CD4-positive, alpha-beta T cell (primary cell): ENCODE data around the gene EEF1E1. TPM values are rescaled to one million over a fixed set of nuclear protein-coding genes. Genes with fewer than 3 reads are reported as not detected.

Source experiments
- ATAC-seq: fragments of 200-7000 bp; cut with Tn5 transposase; one replicate; pipeline ENCODE4 v1.10.0; 2022; ENCODE audit warnings: mild to moderate bottlenecking; ENCODE audit not compliant: poor library complexity
- CTCF ChIA-PET: fragments of 350-600 bp; sonication (Branson Sonifier 250); formaldehyde crosslinking; loops from one replicate; lab custom pipeline; 2021; ENCODE audit warnings: antibody characterized with exemption, inconsistent platforms; lab: Charles Lee
- POLR2A ChIA-PET: fragments of 350-600 bp; sonication (Branson Sonifier 250); formaldehyde crosslinking; loops from one replicate; lab custom pipeline; 2021; ENCODE audit warnings: antibody characterized with exemption, inconsistent platforms; lab: Charles Lee
- DNase-seq, 14 experiments: peaks; one replicate each; pipeline ENCODE4 v3.0.0-alpha.2; 2013 to 2020; ENCODE audit warnings: mixed read lengths in 2 of 14
- H3K27ac ChIP-seq, 2 donors: one replicate each; pipeline versions ENCODE4 v1.5.1 to v1.7.0; 2013; ENCODE audit warnings: low read length in 2 of 2, low read depth in 1 of 2, mild to moderate bottlenecking in 1 of 2
- H3K27me3 ChIP-seq, 2 experiments: 1 replicate in 1 of 2; 2 replicates in 1 of 2; pipeline versions ENCODE4 v1.6.1 to v1.7.0; 2013; ENCODE audit warnings: low read length in 2 of 2, control low read depth in 1 of 2, mild to moderate bottlenecking in 1 of 2, moderate library complexity in 1 of 2; ENCODE audit not compliant: insufficient read depth in 2 of 2, control insufficient read depth in 1 of 2
- H3K36me3 ChIP-seq: one replicate; pipeline ENCODE4 v1.6.1; 2013; ENCODE audit warnings: low read length, control low read depth; ENCODE audit not compliant: insufficient read depth
- H3K4me1 ChIP-seq: one replicate; pipeline ENCODE4 v1.6.1; 2013; ENCODE audit warnings: low read length, control low read depth; ENCODE audit not compliant: insufficient read depth
- H3K4me3 ChIP-seq: one replicate; pipeline ENCODE4 v1.5.1; 2013; ENCODE audit warnings: mild to moderate bottlenecking, low read length, moderate library complexity
- H3K9me3 ChIP-seq, 2 experiments: 1 replicate in 1 of 2; 2 replicates in 1 of 2; pipeline versions ENCODE4 v1.6.1 to v1.7.0; 2013; ENCODE audit warnings: low read length in 2 of 2, mild to moderate bottlenecking in 2 of 2, control low read depth in 1 of 2, moderate library complexity in 1 of 2; ENCODE audit not compliant: control insufficient read depth in 1 of 2, insufficient read depth in 1 of 2
- H3K27ac Mint-ChIP-seq: one replicate; pipeline ENCODE4 v1.8.0; 2020; ENCODE audit warnings: mixed read lengths
- H3K27me3 Mint-ChIP-seq: one replicate; pipeline ENCODE4 v1.8.0; 2021; ENCODE audit warnings: mixed read lengths
- H3K36me3 Mint-ChIP-seq: one replicate; pipeline ENCODE4 v1.8.0; 2021; ENCODE audit warnings: low read depth, mixed read lengths
- H3K4me1 Mint-ChIP-seq: one replicate; pipeline ENCODE4 v1.8.0; 2021; ENCODE audit warnings: low read depth, mixed read lengths
- H3K4me3 Mint-ChIP-seq: one replicate; pipeline ENCODE4 v1.8.0; 2020; ENCODE audit warnings: mild to moderate bottlenecking, mixed read lengths
- H3K9me3 Mint-ChIP-seq: one replicate; pipeline ENCODE4 v1.8.0; 2020; ENCODE audit warnings: mixed read lengths
- intact Hi-C, 2 experiments: fragments of 100-400 bp; cut with DNase I in 1 of 2; cut with micrococcal nuclease in 1 of 2; formaldehyde crosslinking; loops; one replicate each; pipeline versions ENCODE4 v1.15.1 to v1.9.0; 2023 to 2025; cut with DNase I, micrococcal nuclease
- total RNA-seq, 174 experiments: library from RNA in 2 of 174; stranded (reverse) in 2 of 174; gene quantifications; one replicate each; pipeline ENCODE4 v1.2.3 and lab custom pipeline; 2021 to 2026
- TF ChIP-seq, protein P1 (sequence below): fragments of 200-600 bp; IDR thresholded peaks from one replicate; pipeline ENCODE4 v1.8.0; 2022; ENCODE audit warnings: antibody characterized with exemption, mild to moderate bottlenecking

EEF1E1 gene
- total RNA-seq, 2 experiments from 2014 or later = 11.2 to 14.7 TPM

DNA sequence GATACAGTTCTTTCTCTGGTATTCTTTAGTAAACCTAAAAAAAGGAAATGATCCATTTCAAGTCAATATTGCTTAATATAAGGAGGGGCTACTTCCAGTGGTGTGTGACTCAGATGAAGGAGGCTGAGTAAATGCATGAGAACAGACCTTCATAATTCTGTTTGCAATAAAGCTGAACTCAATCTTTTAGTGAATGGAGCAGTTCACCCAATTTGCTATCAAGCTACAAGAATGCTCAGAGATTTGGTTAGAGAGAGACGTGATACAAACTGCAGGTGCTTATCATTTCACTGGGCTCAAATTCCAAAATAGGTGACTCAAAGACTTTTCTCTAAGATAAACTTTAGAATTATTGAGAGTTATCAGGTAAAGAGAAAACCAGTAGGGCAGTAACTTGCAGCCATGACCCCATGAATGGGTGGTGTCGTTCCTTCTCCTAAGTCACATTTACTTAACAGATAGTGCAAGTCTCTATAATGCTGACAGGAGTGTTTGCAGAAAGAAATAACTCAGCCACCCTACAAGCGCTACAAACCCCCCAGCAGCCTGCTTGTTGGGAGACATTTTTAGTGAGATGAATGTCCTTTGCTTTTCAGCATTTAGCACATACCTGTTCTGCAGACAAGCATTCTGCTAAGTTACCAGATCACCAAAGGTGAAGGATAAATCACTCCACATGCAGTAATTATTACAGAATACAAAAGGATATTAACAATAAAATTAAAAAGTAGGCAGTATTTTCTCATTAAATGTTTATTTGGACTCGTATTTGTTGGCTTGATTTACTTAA, 21.8 kb downstream of the EEF1E1 start:
- Histone ChIP-seq H3K27ac (no peak overlapping the region), H3K27me3 (no peaks in the 10 kb centered on the region), H3K4me3 (no peak overlapping the region), H3K4me1 (no peaks in the 10 kb centered on the region), H3K36me3 (peaks cover 13% of the 10 kb centered on the region), H3K9me3 (no peaks in the 10 kb centered on the region)
- intact Hi-C loops = no loop called here
- TF ChIP-seq, protein P1, sequence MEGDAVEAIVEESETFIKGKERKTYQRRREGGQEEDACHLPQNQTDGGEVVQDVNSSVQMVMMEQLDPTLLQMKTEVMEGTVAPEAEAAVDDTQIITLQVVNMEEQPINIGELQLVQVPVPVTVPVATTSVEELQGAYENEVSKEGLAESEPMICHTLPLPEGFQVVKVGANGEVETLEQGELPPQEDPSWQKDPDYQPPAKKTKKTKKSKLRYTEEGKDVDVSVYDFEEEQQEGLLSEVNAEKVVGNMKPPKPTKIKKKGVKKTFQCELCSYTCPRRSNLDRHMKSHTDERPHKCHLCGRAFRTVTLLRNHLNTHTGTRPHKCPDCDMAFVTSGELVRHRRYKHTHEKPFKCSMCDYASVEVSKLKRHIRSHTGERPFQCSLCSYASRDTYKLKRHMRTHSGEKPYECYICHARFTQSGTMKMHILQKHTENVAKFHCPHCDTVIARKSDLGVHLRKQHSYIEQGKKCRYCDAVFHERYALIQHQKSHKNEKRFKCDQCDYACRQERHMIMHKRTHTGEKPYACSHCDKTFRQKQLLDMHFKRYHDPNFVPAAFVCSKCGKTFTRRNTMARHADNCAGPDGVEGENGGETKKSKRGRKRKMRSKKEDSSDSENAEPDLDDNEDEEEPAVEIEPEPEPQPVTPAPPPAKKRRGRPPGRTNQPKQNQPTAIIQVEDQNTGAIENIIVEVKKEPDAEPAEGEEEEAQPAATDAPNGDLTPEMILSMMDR = no peak
- DNase-seq (peak in 2 of 14 experiments; percentile 27 to 33), ATAC-seq (no peak)
- ChIA-PET CTCF (no interaction called here), POLR2A (no interaction called here)
- Mint-ChIP-seq H3K27ac (no peak overlapping the region), H3K4me3 (no peak overlapping the region), H3K36me3 (peaks cover 48% of the 10 kb centered on the region), H3K9me3 (no peaks in the 10 kb centered on the region), H3K4me1 (peaks cover 17% of the 10 kb centered on the region), H3K27me3 (no peaks in the 10 kb centered on the region)

DNA sequence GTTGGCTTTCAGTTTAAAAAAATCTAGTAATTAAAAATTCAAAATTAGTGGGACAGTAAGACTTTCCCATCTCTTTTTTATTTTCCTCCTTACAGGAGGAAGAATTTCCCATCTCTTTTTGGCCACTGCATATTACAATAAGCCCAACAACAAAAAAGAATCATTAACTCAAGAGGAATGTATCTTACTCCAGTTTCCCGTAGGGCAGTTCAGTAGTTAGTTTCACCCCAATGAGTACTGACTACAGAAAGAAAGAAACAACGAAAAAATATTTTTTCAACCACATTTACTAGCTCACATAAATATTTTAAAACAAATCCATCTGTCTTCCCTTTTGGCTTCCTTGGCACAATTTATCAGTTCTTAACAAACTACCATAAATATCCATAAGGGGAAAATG, 23.2 kb downstream of the EEF1E1 start:
- Histone ChIP-seq H3K27me3 (no peaks in the 10 kb centered on the region), H3K27ac (no peak overlapping the region), H3K36me3 (peaks cover 10% of the 10 kb centered on the region), H3K4me3 (no peak overlapping the region), H3K9me3 (no peaks in the 10 kb centered on the region), H3K4me1 (no peaks in the 10 kb centered on the region)
- ATAC-seq (no peak), DNase-seq (no peak)
- ChIA-PET POLR2A (no interaction called here), CTCF (no interaction called here)
- peaks cover 43% of the 10 kb centered on the region for H3K36me3 Mint-ChIP-seq
- H3K27me3 Mint-ChIP-seq = no peaks in the 10 kb centered on the region
- H3K4me1 Mint-ChIP-seq = peaks cover 28% of the 10 kb centered on the region
- TF ChIP-seq, protein P1 = no peak
- no peaks in the 10 kb centered on the region for H3K9me3 Mint-ChIP-seq
- H3K27ac Mint-ChIP-seq = no peak overlapping the region
- H3K4me3 Mint-ChIP-seq = no peak overlapping the region
- intact Hi-C loops = no loop called here

DNA sequence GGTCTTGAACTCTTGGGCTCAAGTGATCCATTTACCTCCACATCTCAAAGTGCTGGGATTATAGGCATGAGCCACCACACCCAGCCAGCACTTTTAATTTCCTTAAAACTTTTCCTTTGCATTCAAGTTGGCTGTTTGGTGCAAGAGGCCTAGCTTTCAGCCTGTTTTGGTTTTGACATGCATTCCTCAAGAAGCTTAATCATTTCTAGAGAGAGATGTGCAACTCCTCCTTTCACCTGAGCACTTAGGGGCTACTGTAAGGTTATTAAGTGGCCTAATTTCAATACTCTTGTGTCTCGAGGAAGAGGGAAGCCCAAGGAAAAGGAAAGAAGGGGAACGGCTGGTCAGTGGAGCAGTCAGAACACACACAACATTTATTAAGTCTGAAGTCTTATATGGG, 24.4 kb downstream of the EEF1E1 start:
- ChIA-PET CTCF (no interaction called here), POLR2A (no interaction called here)
- H3K27me3 ChIP-seq = no peaks in the 10 kb centered on the region
- no peaks in the 10 kb centered on the region for H3K9me3 ChIP-seq
- DNase-seq = no peak
- no peak for ATAC-seq
- intact Hi-C loops = no loop called here
- H3K27ac ChIP-seq = no peak overlapping the region
- no peak overlapping the region for H3K4me3 ChIP-seq
- H3K27me3 Mint-ChIP-seq = no peaks in the 10 kb centered on the region
- H3K9me3 Mint-ChIP-seq = no peaks in the 10 kb centered on the region
- peaks cover 8% of the 10 kb centered on the region for H3K36me3 ChIP-seq
- TF ChIP-seq, protein P1 = no peak
- H3K4me1 Mint-ChIP-seq = peaks cover 28% of the 10 kb centered on the region
- H3K27ac Mint-ChIP-seq = no peak overlapping the region
- H3K4me3 Mint-ChIP-seq = no peak overlapping the region
- H3K4me1 ChIP-seq = no peaks in the 10 kb centered on the region
- H3K36me3 Mint-ChIP-seq = peaks cover 35% of the 10 kb centered on the region
